GDM1 (cell line): Measurements from ENCODE around the gene GFRA4.
A peak's percentile ranks its signal among the peaks of the same experiment; 100 is the strongest.

Experiments
- DNase-seq: peaks from one replicate; lab custom pipeline; 2025; lab: John Stamatoyannopoulos, UW

GFRA4 gene, protein sequence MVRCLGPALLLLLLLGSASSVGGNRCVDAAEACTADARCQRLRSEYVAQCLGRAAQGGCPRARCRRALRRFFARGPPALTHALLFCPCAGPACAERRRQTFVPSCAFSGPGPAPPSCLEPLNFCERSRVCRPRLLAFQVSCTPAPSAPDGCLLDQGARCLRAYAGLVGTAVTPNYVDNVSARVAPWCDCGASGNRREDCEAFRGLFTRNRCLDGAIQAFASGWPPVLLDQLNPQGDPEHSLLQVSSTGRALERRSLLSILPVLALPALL

DNA sequence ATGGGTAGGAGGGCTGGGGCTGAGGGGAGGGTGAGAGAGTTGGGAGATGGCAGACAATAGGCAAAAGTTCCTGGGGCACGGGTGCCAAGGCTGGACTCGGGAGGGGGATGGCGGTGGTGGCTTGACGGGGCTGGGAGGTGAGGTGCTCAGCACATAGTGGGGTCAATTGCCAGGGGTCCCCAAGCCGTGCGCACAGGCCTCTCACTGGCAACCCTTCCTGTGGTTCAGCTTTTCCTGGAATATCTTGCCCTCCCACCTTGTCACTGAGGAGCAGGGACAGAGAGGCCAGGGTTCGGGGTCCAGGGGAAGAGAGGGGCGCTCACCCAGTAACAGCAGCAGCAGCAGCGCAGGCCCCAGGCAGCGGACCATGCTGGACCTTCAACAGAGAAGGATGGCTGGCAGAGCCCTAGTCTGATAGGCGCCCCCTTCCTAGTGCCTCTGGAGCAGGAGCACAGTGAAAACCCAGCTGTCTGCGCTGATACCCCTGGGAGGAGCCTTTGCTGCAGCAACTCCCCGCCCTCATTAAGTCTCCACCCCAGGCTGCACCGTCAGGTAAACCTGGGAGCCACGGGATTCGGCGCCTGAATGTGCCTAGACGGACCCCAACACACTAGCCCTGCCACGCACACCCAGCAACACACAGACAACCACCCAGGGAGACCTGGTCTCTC lies at the start of gene GFRA4:
Gene GFRA4, minus strand, starts transcription at position 369 of the 671 bp plus-strand sequence. Its CDS starts 0 bp downstream, at position 369.
- DNase-seq = no peak

DNA sequence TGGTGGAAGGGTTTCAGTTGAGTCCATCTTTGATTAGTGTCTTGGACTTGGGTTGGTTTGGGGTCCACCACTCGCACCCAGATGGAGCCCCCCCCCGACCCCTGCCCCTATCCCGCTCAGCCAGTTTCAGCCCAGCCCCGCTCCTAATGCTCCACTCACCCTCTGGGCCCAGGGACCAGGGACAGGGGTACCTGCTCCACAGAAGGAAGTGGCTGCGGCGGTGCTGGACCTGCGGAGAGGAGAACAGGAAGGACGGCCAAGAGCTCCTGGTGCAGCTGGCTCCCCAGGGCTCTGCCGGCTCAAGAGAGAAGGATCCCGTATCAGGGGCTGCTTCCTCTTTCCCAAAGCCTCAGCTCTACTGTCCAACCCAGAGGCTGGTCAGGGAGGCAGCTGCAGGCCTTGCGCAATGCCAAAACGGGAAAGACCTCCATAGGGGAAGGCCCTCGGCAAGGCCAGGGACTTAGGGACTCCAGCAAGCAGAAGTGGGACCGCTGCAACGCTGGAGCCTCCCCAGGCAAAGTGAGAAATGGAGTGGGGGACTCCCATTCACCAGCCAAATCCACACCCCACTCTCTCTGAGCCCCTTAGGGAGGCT lies 49.2 kb upstream of the GFRA4 start, which contains the start of gene SIGLEC1:
Gene SIGLEC1, minus strand, starts transcription at position 322 of the 595 bp plus-strand sequence. CDS start 5,472 bp downstream, outside the sequence.
- DNase-seq = no peak

- DNase-seq = no peak
Observed at GRCh38 chr20:3711484-3711941, 48.3 kb upstream of the GFRA4 start.

DNA sequence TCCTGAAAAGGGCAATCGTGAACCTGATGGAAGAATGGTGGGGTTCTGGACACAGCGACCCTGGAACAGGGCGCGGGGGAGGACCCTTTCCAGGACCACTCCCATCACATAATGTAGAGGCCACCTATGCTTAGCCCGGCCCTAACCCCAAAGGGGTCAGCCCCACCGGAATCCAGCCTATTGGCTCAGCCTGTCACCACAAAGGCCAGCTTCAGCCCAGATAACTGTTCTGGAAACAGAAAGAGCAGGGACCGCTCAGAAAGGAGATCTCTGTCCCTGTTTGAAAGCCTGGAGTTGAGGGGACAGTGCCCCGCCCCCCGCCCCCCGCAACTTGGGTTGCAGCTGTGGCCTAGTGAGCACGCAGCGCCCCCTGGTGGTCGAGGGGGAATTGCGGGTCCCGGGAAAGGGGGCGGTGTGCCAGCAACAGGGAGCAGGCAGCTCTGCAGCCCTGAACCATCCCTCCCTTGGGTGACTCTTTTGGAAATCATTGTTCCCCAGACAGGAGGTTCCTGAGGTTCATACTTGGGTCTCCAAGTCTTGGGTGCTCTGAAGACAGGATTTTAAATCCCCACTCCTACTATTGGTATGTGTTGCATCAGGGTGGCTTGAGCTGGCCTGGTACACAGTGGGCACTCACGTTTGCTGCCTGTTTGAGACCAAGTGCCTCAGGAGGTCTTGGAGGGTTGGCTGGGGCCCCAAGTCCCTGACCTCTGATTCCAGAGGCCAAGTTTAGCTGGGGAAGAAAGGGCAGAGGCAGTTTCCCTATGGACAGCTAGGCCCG lies 47.7 kb upstream of the GFRA4 start:
- DNase-seq = peak; percentile 26

DNA sequence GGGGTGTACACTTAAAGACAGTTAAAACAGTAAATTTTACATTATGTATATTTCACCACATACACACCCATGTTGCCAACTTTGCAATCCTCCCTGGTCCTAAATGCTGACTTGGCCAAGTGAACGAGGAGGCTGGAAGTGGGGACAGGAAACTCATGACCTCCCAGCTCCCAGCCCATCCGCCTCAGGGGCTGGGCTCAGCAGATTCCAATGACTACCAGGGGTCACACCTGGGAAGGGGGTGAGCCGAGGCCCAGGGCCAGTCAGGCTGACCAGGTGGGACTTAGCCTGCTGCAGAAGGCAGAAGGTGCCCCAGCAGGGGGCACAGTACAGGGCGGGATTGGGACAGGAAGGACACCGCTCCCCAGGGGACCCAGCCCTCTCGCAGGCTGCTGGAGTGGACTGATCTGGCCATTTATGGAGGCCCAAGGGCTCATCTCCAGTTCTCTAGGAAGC lies 46.8 kb upstream of the GFRA4 start:
- DNase-seq = no peak

- DNase-seq = no peak
Observed at GRCh38 chr20:3707508-3707899, 44.3 kb upstream of the GFRA4 start.

DNA sequence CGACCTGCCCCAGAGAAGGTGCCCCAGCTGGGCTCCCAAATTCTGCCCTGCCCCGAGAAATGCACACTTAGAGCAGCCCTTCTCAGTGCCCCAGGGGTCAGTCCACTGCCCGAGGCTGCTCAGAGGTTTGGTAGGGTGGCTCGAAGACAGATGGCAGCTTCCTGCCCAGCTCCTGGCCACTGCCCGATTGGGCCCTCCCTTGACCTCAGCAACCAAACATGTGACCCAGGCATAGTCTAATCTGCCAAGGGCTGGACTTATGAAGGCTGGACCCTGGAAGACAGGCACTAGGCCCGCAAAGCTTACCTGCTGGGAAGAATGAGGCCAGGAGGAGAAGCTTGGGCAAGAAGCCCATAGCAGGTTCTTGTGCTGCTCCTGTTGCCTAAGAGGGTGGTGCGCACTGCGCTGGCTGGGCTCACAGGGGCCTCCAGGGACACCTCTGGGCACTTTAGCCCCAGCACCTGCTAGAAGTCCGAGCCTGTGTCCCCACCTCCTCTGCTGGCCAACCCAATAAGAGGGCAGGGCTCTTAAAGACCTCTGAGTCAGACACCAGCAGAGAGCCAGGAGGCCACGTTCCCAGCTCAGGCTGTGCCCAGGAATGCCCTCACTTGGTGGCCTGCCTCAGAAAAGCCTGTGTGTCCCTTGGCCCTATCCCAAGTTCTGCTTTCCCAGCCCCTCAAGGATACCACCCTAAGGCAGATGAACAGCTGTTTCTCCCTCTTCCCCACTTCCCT lies 43.7 kb upstream of the GFRA4 start:
- DNase-seq = no peak

DNA sequence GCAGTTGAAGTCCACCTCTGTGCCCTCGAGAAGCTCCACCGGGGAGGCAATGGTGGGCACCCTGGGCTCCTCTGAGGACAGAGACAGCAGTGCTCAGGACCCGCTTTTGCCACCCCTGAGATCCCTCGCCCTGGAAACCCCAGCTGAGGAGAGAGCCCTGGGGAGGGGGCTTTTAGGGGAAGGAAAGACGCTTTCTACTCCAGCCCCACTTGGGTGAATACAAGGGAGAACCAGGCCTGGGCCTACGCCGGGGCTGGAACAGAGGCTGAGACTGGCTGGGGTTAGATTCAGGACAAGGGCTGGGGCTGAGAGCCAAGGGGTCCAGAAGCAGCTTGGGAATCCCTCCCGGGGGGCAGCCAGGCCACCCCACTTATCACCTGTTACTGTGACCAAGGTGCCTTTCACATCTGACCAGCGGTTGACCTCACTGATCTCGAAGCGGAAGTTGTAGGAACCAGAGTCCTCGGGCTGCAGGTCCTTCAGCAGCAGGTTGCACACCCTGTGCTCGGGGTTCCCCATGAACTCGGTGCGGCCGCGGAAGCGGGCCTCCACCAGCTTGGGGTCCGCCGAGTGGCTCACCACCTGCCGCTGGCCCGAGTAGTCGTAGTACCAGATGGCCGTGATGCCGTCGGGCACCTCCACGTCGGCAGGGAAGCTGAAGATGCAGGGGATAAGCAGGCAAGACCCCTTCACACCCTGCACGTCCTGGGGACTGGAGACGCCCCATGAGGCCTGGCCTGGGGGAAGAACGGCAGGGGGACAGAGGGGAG lies 43.0 kb upstream of the GFRA4 start:
- DNase-seq = no peak

DNA sequence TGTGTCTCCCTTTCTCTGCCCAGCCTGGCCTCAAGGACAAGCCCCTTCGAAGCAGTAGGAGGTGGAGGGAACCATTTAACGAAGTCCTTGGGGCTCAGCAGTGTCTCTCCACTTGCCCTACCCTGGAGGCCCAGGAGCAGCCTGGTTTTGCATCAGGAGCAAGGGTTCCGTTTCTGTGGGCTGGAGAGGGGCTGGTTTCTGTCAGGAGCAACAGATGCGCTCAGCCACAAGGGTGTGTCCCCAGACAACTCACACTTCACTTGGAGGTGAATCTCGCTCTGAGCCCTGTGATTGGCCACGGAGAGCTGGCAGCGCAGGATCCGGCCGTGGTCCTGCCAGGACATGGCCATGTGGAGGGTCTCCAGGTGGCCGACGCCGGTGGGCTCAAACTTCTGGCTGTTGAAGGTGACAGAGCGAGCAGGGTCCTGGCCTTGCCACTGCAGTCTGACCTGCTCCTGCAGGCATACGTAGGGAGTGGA lies 42.3 kb upstream of the GFRA4 start:
- DNase-seq = no peak

DNA sequence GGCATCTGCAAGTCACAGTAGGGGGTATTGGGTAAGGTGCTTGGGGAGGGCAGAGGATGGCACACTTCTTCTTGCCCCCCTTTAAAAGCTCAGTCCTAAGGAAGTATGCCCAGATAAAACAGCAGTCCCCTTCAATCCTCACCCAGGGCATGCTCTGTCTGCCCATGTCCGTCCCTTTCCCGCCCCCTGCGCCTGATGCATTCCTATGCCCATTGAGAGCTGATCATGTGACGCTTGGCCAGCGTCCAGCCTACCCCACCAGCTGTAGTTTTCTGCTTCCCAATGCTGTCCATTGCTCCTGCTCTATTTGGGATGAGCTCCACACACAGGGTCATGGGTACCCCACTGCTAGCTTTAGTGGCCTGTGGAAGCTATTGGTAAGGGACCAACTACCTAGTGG lies 40.9 kb upstream of the GFRA4 start:
- no peak for DNase-seq

GRCh38 chr20:3702611-3703391 lies 39.6 kb upstream of the GFRA4 start:
- no peak for DNase-seq

DNA sequence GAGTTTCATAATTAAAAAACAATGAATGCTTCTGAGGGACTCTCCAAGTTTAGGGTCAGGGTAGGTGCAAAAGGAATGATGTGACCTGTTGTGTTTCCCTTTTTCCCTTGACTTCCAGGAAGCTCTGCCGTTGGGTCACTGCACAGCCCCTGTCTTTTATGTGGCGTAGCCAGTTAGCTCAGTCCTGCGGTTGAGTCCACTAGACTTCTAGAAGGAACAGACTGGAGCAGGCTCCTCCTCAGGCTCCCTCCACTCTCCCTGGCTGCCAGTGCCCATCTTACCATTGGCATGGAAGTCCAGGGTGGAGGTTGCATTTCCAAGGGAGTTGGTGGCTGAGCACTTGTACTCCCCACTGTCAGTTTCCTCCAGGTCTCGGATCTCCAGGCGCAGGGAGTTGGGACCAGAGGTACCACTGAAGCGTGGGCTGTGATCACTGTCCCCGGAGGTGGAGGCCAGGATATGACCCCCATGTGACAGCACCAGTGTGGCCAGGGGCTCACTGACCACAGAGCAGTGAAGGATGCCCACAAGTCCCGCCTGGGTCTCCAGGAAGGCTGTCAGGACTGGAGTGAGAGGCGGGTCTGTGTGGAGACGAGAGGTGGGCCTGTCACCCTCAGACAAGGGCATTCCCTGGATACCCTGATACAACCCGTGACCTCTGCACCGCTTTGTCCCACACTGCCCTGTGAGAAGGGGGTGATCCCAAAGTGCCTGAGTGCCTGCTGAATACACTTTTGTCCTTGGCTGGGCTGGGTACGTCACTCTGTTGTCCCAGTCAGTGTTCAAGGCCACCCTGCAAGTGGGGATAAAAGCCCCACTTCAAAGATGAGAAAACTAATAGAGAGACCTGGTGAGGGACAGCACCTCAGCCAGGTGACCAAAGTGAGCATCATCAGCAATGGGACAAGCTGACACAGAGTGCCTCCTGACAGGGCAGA lies 38.1 kb upstream of the GFRA4 start:
- no peak for DNase-seq

DNA sequence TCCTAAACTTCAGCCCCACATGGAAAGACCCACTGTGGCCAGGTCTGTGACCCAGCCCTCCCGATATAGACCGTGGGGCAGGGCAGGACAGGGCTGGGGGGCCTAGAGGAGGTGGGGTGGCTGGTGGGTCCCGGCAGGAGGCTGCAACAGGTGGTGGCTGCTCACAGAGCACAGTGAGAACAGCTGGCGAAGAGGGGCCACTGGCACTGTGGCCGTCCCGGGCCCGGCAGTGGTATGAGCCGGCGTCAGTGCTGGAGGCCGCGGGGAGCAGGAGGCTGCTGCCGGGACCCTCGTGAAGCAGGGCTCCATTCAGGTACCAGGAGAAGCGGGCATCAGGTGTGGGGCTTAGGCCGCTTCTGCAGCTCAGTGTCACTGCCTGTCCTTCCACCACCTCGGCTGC lies 35.8 kb upstream of the GFRA4 start:
- no peak for DNase-seq

DNA sequence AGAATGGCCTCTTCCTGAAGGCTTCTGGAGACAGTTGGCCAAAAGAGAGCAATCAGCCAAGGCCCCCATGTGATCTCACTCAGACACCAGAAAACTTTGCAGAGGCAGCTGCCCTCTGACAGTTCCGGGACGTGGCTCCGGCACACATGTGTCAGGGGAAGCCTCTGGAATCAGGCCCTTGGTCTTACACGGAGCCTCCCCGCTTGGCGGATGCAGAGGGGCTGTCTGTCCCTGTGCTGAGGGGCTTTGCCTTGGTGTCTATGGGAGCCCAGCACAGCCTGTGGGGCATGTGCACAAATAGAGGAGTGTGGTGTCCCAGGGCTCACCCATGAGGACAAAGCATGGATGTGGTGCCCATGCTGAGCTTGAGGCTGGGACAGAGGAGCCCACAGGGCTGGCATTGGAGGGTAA lies 35.4 kb upstream of the GFRA4 start:
- no peak for DNase-seq

DNA sequence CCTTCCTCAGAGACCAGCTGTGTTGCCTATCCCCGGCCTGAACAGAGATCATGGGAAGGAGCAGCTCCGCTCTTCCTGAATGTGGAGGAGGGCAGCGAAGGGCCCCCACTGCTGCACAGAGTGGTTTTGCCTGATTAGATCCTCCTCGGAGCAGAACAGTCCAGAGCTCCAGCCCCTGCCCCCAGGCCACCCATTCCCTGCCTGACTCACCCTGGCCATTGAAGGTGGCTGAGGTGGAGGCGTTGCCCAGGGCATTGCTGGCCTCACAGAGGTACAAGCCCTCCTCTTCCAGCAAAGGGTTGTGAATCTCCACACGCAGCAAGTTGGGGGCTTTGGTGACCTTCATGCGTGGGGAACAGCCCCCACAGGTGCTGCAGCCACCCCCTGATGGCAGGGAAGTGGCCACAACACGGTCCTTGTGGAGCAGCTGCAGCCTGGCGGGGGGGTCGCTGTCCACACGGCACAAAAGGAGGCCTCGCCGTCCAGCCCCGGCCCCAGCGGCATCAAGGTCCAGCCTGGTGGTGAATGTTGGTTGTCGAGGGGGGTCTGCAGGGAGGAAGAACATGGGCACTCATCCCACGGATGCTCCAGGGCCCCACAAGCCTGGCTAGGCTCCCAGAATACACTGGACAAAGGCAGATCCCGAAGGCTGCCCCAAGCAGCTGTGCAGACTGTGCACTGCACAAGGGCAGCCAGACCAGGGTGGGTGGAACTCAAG lies 34.5 kb upstream of the GFRA4 start:
- no peak for DNase-seq

DNA sequence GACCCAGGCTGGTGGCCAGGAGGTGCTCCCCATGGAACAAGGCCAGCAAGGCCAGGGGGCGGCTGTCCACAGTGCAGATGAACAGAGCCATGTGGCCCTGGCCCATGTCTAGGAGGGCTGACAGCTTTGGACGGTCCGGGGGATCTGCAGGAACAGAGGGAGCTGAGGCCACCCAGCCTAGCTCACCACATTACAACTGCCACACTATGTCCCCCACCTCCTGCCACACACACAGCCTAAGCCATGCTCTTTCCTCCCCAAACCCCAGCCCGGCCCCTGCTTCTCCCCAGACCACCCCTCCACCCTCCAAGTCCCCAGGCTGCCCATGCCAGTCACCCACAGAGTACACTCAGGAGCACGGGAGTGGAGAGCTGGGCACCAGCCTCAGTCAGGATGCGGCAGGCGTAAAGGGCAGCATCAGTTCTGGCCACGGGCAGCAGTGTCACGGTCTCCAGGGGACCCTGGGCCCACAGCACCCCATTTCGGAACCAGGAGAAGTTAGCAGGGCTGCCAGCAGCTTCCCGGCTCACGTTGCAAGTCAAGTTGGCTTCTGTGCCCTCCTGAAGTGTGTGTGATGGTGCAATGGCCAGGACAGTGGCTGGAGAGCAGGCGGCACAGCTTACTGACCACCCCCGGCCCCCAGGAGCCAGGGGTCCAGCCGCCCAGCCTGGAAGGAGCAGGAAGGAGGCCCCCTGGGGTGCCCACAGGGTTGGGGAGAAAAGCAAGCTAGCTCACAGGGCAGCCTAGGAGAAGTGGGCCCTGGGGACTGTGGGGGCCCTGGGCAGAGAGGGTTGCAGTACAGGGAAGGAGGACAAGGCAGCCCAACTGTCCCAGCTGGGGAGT lies 33.8 kb upstream of the GFRA4 start:
- no peak for DNase-seq

GRCh38 chr20:3696200-3696599 lies 33.0 kb upstream of the GFRA4 start:
- DNase-seq = no peak
